Lung (tissue), 12 donors: Measurements from ENCODE around the gene CNTFR. TPM values are rescaled to one million over a fixed set of nuclear protein-coding genes. Genes with fewer than 3 reads are reported as not detected.

Source experiments
- ATAC-seq: fragments of 200-7000 bp; cut with Tn5 transposase; one replicate; pipeline ENCODE4 v1.9.1; 2020; ENCODE audit warnings: moderate number of reproducible peaks; ENCODE audit not compliant: insufficient read depth, low FRiP score
- DNase-seq, 3 donors: peaks; one replicate each; pipeline ENCODE4 v3.0.0-alpha.2; 2013 to 2017
- H3K27ac ChIP-seq, 2 donors: one replicate each; pipeline ENCODE4 v1.5.1; 2013; ENCODE audit warnings: mild to moderate bottlenecking in 2 of 2, moderate library complexity in 2 of 2, control low read depth in 1 of 2, inconsistent platforms in 1 of 2, low read depth in 1 of 2, low read length in 1 of 2
- H3K27me3 ChIP-seq, 3 donors: one replicate each; pipeline ENCODE4 v1.5.1; 2013; ENCODE audit warnings: low read length in 2 of 3; ENCODE audit not compliant: control insufficient read depth in 3 of 3, insufficient read depth in 3 of 3
- H3K36me3 ChIP-seq, 4 donors: one replicate each; pipeline ENCODE4 v1.5.1; 2013; ENCODE audit warnings: low read length in 4 of 4, mild to moderate bottlenecking in 1 of 4, moderate library complexity in 1 of 4; ENCODE audit not compliant: control insufficient read depth in 4 of 4, insufficient read depth in 4 of 4
- H3K4me1 ChIP-seq, 5 donors: one replicate each; pipeline ENCODE4 v1.5.1; 2013; ENCODE audit warnings: low read length in 5 of 5, mild to moderate bottlenecking in 2 of 5, moderate library complexity in 1 of 5; ENCODE audit not compliant: control insufficient read depth in 5 of 5, insufficient read depth in 5 of 5
- H3K4me3 ChIP-seq: one replicate; pipeline ENCODE4 v1.5.1; 2013; ENCODE audit warnings: mild to moderate bottlenecking, control low read depth, moderate library complexity
- H3K9ac ChIP-seq, 2 donors: one replicate each; pipeline ENCODE4 v1.5.1; 2013; ENCODE audit warnings: low read length in 2 of 2, control low read depth in 1 of 2; ENCODE audit not compliant: insufficient read depth in 1 of 2
- H3K9me3 ChIP-seq, 4 donors: one replicate each; pipeline ENCODE4 v1.5.1; 2013; ENCODE audit warnings: low read length in 3 of 4, mild to moderate bottlenecking in 1 of 4, moderate library complexity in 1 of 4; ENCODE audit not compliant: control insufficient read depth in 4 of 4, insufficient read depth in 3 of 4
- CTCF ChIP-seq: IDR thresholded peaks from 2 replicates; pipeline ENCODE4 v1.5.1; 2012; ENCODE audit warnings: mild to moderate bottlenecking; ENCODE audit errors: control extremely low read depth, extremely low read depth
- WGBS, 2 donors: extraction: QIAGEN DNeasy Blood & Tissue Kit; methylation state at CpG; one replicate each; pipeline ENCODE4 v1.1.7; 2013; 5-methylcytosine and 5-hydroxymethylcytosine counted together
- polyA plus RNA-seq, 2 donors: library from polyadenylated mRNA; stranded (reverse); fragments of 200-250 nt; gene quantifications; one replicate each; pipeline ENCODE4 v1.2.1, GENCODE V29; 2013
- total RNA-seq, 2 donors: library from RNA; depleted of rRNA in 1 of 2; stranded (reverse); fragments of >200 nt in 1 of 2; gene quantifications; one replicate each; pipeline ENCODE4 v1.2.1, GENCODE V29; 2014 to 2021
- donor health status: control.
- donor health status: control.
- donor health status: Bipolar disorder and iron deficiency.
- donor health status: healthy.
- donor health status: DM: yes; HTN: yes; CAD: no.

The CNTFR gene
- total and polyA plus RNA-seq, 4 donors = 0.42 to 3.3 (median 1.3) TPM

GRCh38 chr9:34505370-34506120 lies 84.0 kb downstream of the CNTFR start:
- H3K4me1 ChIP-seq = peaks cover 0 to 17% (median 13%) of the 10 kb centered on the region in 5 donors
- no peak overlapping the region for H3K9ac ChIP-seq
- DNase-seq (no peak), ATAC-seq (no peak)
- H3K27ac ChIP-seq = no peak overlapping the region
- no peak overlapping the region for H3K4me3 ChIP-seq
- H3K36me3 ChIP-seq = no peaks in the 10 kb centered on the region
- H3K9me3 ChIP-seq = no peaks in the 10 kb centered on the region
- WGBS, 2 donors = 89 to 91% methylated on average over 5 of the region's 5 CpGs
- no peak for TF ChIP-seq CTCF
- H3K27me3 ChIP-seq = no peaks in the 10 kb centered on the region

DNA sequence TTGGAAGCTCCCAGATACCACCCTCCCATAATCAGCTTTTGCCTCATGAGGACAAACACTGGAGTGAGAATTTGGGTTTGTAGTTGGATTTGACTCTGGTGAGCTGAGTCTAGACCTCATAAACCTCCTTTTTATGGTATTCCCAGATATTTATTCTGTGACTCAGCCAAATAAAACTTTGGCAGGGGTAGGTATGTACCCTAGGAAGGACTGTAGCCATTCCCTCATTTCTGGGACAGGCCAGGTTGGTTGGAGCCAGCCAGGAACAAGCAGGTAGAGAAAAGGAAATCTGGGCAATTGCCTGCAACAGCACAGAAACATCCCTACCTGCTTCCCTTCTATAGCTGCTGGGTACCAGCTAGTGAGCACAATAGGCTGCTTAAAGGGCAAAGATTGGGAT lies 86.1 kb downstream of the CNTFR start:
- no peak overlapping the region for H3K9ac ChIP-seq
- H3K27me3 ChIP-seq = peaks cover 0 to 4% (median 0%) of the 10 kb centered on the region in 3 donors
- no peak for TF ChIP-seq CTCF
- H3K4me1 ChIP-seq = peaks cover 0 to 13% (median 12%) of the 10 kb centered on the region in 5 donors
- no peak for DNase-seq
- H3K9me3 ChIP-seq = no peaks in the 10 kb centered on the region
- no peak overlapping the region for H3K27ac ChIP-seq
- no peaks in the 10 kb centered on the region for H3K36me3 ChIP-seq
- no peak for ATAC-seq
- no peak overlapping the region for H3K4me3 ChIP-seq

GRCh38 chr9:34502891-34503290 lies 86.6 kb downstream of the CNTFR start:
- 65 to 71% methylated on average over 6 of the region's 6 CpGs for WGBS, 2 donors
- no peak for TF ChIP-seq CTCF
- DNase-seq = peak in 1 of 3 donors; percentile 6
- Histone ChIP-seq H3K27ac (no peak overlapping the region), H3K36me3 (no peaks in the 10 kb centered on the region), H3K9me3 (no peaks in the 10 kb centered on the region), H3K4me3 (no peak overlapping the region), H3K27me3 (peaks cover 0 to 4% (median 0%) of the 10 kb centered on the region in 3 donors), H3K4me1 (peaks cover 0 to 13% (median 12%) of the 10 kb centered on the region in 5 donors), H3K9ac (no peak overlapping the region)
- ATAC-seq = no peak

- Histone ChIP-seq H3K4me1 (peaks cover 0 to 13% (median 12%) of the 10 kb centered on the region in 5 donors), H3K36me3 (no peaks in the 10 kb centered on the region), H3K27ac (no peak overlapping the region), H3K9me3 (no peaks in the 10 kb centered on the region), H3K27me3 (peaks cover 0 to 4% (median 0%) of the 10 kb centered on the region in 3 donors), H3K4me3 (no peak overlapping the region), H3K9ac (no peak overlapping the region)
- TF ChIP-seq CTCF = no peak
- ATAC-seq (no peak), DNase-seq (no peak)
- WGBS, 2 donors = 42 to 66% methylated on average over 10 of the region's 10 CpGs
Measured at GRCh38 chr9:34502471-34502870, 87.1 kb downstream of the CNTFR start.
